PFSK-1 (cell line): ENCODE results near the gene BCR.

Experiments
- FOXP2 ChIP-seq: optimal IDR thresholded peaks from 2 replicates; pipeline ENCODE3; 2011; ENCODE audit warnings: borderline replicate concordance, control low read depth, inconsistent platforms; ENCODE audit not compliant: insufficient read depth; ENCODE audit errors: extremely low read length, extremely low read depth
- POLR2AphosphoS5 ChIP-seq: IDR thresholded peaks from 2 replicates; pipeline ENCODE4 v1.6.1; 2012; ENCODE audit warnings: low read depth, mild to moderate bottlenecking, control low read depth, low read length, moderate library complexity
- REST ChIP-seq, 2 experiments: IDR thresholded peaks; 2 replicates each; pipeline versions ENCODE4 v1.6.1 to v1.8.0; 2011 to 2012; ENCODE audit warnings: low read depth in 2 of 2, low read length in 2 of 2, control low read depth in 1 of 2, inconsistent platforms in 1 of 2, mild to moderate bottlenecking in 1 of 2, moderate library complexity in 1 of 2; ENCODE audit not compliant: insufficient read depth in 1 of 2
- SIN3A ChIP-seq: IDR thresholded peaks from 2 replicates; pipeline ENCODE4 v1.6.1; 2012; ENCODE audit warnings: mild to moderate bottlenecking, low read length, moderate library complexity, borderline replicate concordance; ENCODE audit not compliant: insufficient read depth
- TAF1 ChIP-seq: IDR thresholded peaks from 2 replicates; pipeline ENCODE4 v1.6.1; 2012; ENCODE audit warnings: low read length, control low read depth, borderline replicate concordance; ENCODE audit not compliant: insufficient read depth

BCR gene

GRCh38 chr22:23222793-23223568 lies 42.7 kb downstream of the BCR start:
- TF ChIP-seq FOXP2 (no peak), POLR2AphosphoS5 (no peak), SIN3A (no peak), REST (IDR thresholded peaks at IDR 0.05; ENCODE audit: insufficient read depth in 1 of 2, low read depth in 2 of 2, low read length in 2 of 2) (no peak), TAF1 (no peak)

- TF ChIP-seq REST (IDR thresholded peaks at IDR 0.05; ENCODE audit: insufficient read depth in 1 of 2, low read depth in 2 of 2, low read length in 2 of 2), result no peak
- TF ChIP-seq TAF1, result no peak
- TF ChIP-seq FOXP2, result no peak
- TF ChIP-seq POLR2AphosphoS5, result no peak
- TF ChIP-seq SIN3A, result no peak
These were observed 43.4 kb downstream of the BCR start for GRCh38 chr22:23223569-23224317.

GRCh38 chr22:23224846-23225245 lies 44.5 kb downstream of the BCR start:
- TF ChIP-seq POLR2AphosphoS5 (no peak), SIN3A (no peak), REST (IDR thresholded peaks at IDR 0.05; ENCODE audit: insufficient read depth in 1 of 2, low read depth in 2 of 2, low read length in 2 of 2) (no peak), TAF1 (no peak), FOXP2 (no peak)

- no peak for TF ChIP-seq SIN3A
- no peak for TF ChIP-seq POLR2AphosphoS5
- TF ChIP-seq TAF1, result no peak
- no peak for TF ChIP-seq REST (IDR thresholded peaks at IDR 0.05; ENCODE audit: insufficient read depth in 1 of 2, low read depth in 2 of 2, low read length in 2 of 2)
These were observed 45.0 kb downstream of the BCR start for GRCh38 chr22:23225337-23225723.
